ENCODE results near the gene FANCC. TPM values are rescaled to one million over a fixed set of nuclear protein-coding genes. Genes with fewer than 3 reads are reported as not detected.

Gene FANCC
- total and polyA plus RNA-seq, 2 of the 8 experiments (the other 6 are each of a cell fraction or from before 2014, with no cell fraction given): 7.8 to 15.2 TPM

GRCh38 chr9:95171596-95171995 lies 145.9 kb downstream of the FANCC start:
- Histone ChIP-seq H2BK15ac (ENCODE audit: low read length) (no peak overlapping the region), H3K23ac (ENCODE audit: insufficient read length) (no peak overlapping the region), H3K9me3 (ENCODE audit: insufficient read depth in 2 of 2, low read depth in 1 of 2, low read length in 1 of 2) (no peaks in the 10 kb centered on the region), H2BK120ac (replicated peaks; ENCODE audit: low read depth, low read length) (no peak overlapping the region), H3K27me3 (replicated peaks in 1 of 4; ENCODE audit: control insufficient read depth in 3 of 4, extremely low read depth in 1 of 4, insufficient read depth in 3 of 4, low read length in 3 of 4) (no peaks in the 10 kb centered on the region), H2AK5ac (ENCODE audit: low read depth, low read length) (no peak overlapping the region), H3K18ac (ENCODE audit: extremely low read depth, low read length) (no peak overlapping the region), H3K27ac (ENCODE audit: low read depth, low read length) (no peak overlapping the region), H2BK5ac (ENCODE audit: low read depth, low read length) (no peak overlapping the region), H3K23me2 (ENCODE audit: low read depth, low read length) (no peaks in the 10 kb centered on the region; the same call in 1 of the 2 replicates), H4K5ac (ENCODE audit: insufficient read length, low read depth, low read length) (no peak overlapping the region), H2BK20ac (ENCODE audit: low read length) (no peak overlapping the region), H2BK12ac (ENCODE audit: low read depth, low read length) (no peak overlapping the region), H4K8ac (ENCODE audit: extremely low read depth, insufficient read depth, low read length) (no peak overlapping the region), H2AFZ (ENCODE audit: low read length) (no peak overlapping the region), H3K36me3 (ENCODE audit: control insufficient read depth in 2 of 4, insufficient read depth in 4 of 4, low read length in 3 of 4) (no peaks in the 10 kb centered on the region), H4K20me1 (replicated peaks in 1 of 2; ENCODE audit: control insufficient read depth in 1 of 2, insufficient read depth in 2 of 2, low read length in 2 of 2) (no peaks in the 10 kb centered on the region), H3K9ac (replicated peaks in 1 of 4; ENCODE audit: extremely low read depth in 1 of 4, low read depth in 3 of 4, low read length in 3 of 4) (no peak overlapping the region), H3K4me3 (ENCODE audit: extremely low read depth in 1 of 4, insufficient read depth in 2 of 4, low read depth in 3 of 4, low read length in 4 of 4) (no peak overlapping the region), H3K14ac (ENCODE audit: insufficient read length) (no peak overlapping the region), H3K56ac (replicated peaks; ENCODE audit: insufficient read length, low read depth, low read length) (no peak overlapping the region), H3K79me2 (ENCODE audit: control insufficient read depth in 1 of 2, insufficient read depth in 2 of 2, low read length in 2 of 2) (no peaks in the 10 kb centered on the region), H4K91ac (replicated peaks; ENCODE audit: insufficient read length, low read length) (no peak overlapping the region), H3K4me1 (replicated peaks in 1 of 4; ENCODE audit: control insufficient read depth in 3 of 4, insufficient read depth in 4 of 4, low read length in 3 of 4) (peaks cover 0 to 10% (median 3%) of the 10 kb centered on the region in 4 experiments; a peak in 6 of 7 replicates), H3K79me1 (ENCODE audit: low read depth, low read length) (no peaks in the 10 kb centered on the region; the same call in 1 of the 2 replicates), H3K4ac (replicated peaks; ENCODE audit: insufficient read length, low read depth, low read length) (no peak overlapping the region), H3K4me2 (ENCODE audit: insufficient read depth in 1 of 2, low read depth in 2 of 2, low read length in 2 of 2) (no peak overlapping the region)
- ChIA-PET CTCF (ENCODE audit: partially characterized antibody) (interaction anchor here (0.7 kb wide), 1 partner anchor 13 kb away, joined by 3 read pairs; no protein-coding TSS in a partner anchor), POLR2A (ENCODE audit: partially characterized antibody) (no interaction called here)
- 83% methylated on average over 1 of the region's 1 CpG; no CpG with 5 or more reads in 1 of the 2 experiments for WGBS, 2 experiments (ENCODE audit: extremely low coverage in 1 of 2, insufficient coverage in 1 of 2, insufficient read length in 1 of 2, insufficient replicate concordance in 2 of 2, low coverage in 1 of 2, low lambda C conversion rate in 2 of 2, missing lambda C conversion rate in 1 of 2)
- TF ChIP-seq SP2 (IDR thresholded peaks at IDR 0.05; ENCODE audit: low read length) (no peak), EZH2 (IDR thresholded peaks at IDR 0.05; ENCODE audit: low read depth, low read length, severe bottlenecking) (no peak), ZNF274 (IDR thresholded peaks at IDR 0.05; ENCODE audit: borderline replicate concordance, extremely low read depth, low read length) (no peak), SIX5 (IDR thresholded peaks at IDR 0.05; ENCODE audit: low read depth, low read length) (no peak), NRF1 (IDR thresholded peaks at IDR 0.05; ENCODE audit: low read depth, low read length) (no peak), CTCF (IDR thresholded peaks at IDR 0.05; ENCODE audit: control extremely low read depth in 1 of 3, insufficient read depth in 1 of 3, low read depth in 1 of 3, low read length in 3 of 3) (no peak), SIRT6 (IDR thresholded peaks at IDR 0.05; ENCODE audit: low read length) (no peak), POLR2A (IDR thresholded peaks at IDR 0.05; ENCODE audit: control extremely low read depth in 1 of 2, low read depth in 2 of 2, low read length in 2 of 2) (no peak)
- DNase-seq (ENCODE audit: low read depth in 1 of 2, low spot score in 2 of 2) (no peak), FAIRE-seq (no peak)
